Neural progenitor cell (in vitro differentiated cells): ENCODE results near the gene PKD1L1. TPM values are rescaled to one million over a fixed set of nuclear protein-coding genes. Genes with fewer than 3 reads are reported as not detected.

Experiments
- DNase-seq: peaks from one replicate; pipeline ENCODE4 v3.0.0-alpha.2; 2016; ENCODE audit warnings: low spot score
- H2AFZ ChIP-seq: fragments of 200-600 bp; sonication (generic); replicated peaks from 2 replicates; pipeline ENCODE4 v1.6.1; 2016; ENCODE audit warnings: antibody characterized with exemption
- H3F3A ChIP-seq: fragments of 200-600 bp; sonication (generic); 2 replicates; pipeline ENCODE4 v1.6.1; 2016; ENCODE audit warnings: antibody characterized with exemption, low read depth
- H3K27ac ChIP-seq: fragments of 200-600 bp; sonication (generic); 2 replicates; pipeline ENCODE4 v1.5.1; 2016; ENCODE audit warnings: mild to moderate bottlenecking
- H3K27me3 ChIP-seq: fragments of 200-600 bp; sonication (generic); 2 replicates; pipeline ENCODE4 v1.6.1; 2016; ENCODE audit warnings: mild to moderate bottlenecking, moderate library complexity
- H3K36me3 ChIP-seq: fragments of 200-600 bp; sonication (generic); 2 replicates; pipeline ENCODE4 v1.5.1; 2016
- H3K4me1 ChIP-seq: fragments of 200-600 bp; sonication (generic); 2 replicates; pipeline ENCODE4 v1.6.1; 2016; ENCODE audit warnings: mixed run types
- H3K4me2 ChIP-seq: fragments of 200-600 bp; sonication (generic); 2 replicates; pipeline ENCODE4 v1.6.1; 2016
- H3K4me3 ChIP-seq: fragments of 200-600 bp; sonication (generic); 2 replicates; pipeline ENCODE4 v1.5.1; 2016
- H3K79me2 ChIP-seq: fragments of 200-600 bp; sonication (generic); 2 replicates; pipeline ENCODE4 v1.6.1; 2016; ENCODE audit warnings: low read depth
- H3K9ac ChIP-seq: fragments of 200-600 bp; sonication (generic); 2 replicates; pipeline ENCODE4 v1.6.1; 2016
- H3K9me3 ChIP-seq: fragments of 200-600 bp; sonication (generic); 2 replicates; pipeline ENCODE4 v1.5.1; 2016; ENCODE audit warnings: low read depth
- H4K20me1 ChIP-seq: fragments of 200-600 bp; sonication (generic); 2 replicates; pipeline ENCODE4 v1.6.1; 2016; ENCODE audit warnings: low read depth
- H3K27ac Mint-ChIP-seq: 3 replicates; pipeline ENCODE4 v1.8.0; 2021; ENCODE audit warnings: mixed read lengths
- H3K27me3 Mint-ChIP-seq: 2 replicates; pipeline ENCODE4 v1.8.0; 2022; ENCODE audit warnings: low read depth, mild to moderate bottlenecking, inconsistent platforms, moderate library complexity, mixed read lengths; ENCODE audit not compliant: insufficient read depth
- H3K36me3 Mint-ChIP-seq: 3 replicates; pipeline ENCODE4 v1.8.0; 2021; ENCODE audit warnings: mixed read lengths
- H3K4me1 Mint-ChIP-seq: 3 replicates; pipeline ENCODE4 v1.8.0; 2021; ENCODE audit warnings: mixed read lengths
- H3K4me3 Mint-ChIP-seq: 3 replicates; pipeline ENCODE4 v1.8.0; 2021; ENCODE audit warnings: mild to moderate bottlenecking, moderate library complexity, mixed read lengths
- H3K9me3 Mint-ChIP-seq: 3 replicates; pipeline ENCODE4 v1.8.0; 2020; ENCODE audit warnings: mixed read lengths
- EZH2 ChIP-seq: fragments of 200-600 bp; sonication (generic); IDR thresholded peaks from 2 replicates; pipeline ENCODE4 v1.6.1; 2017; ENCODE audit warnings: antibody characterized with exemption, mild to moderate bottlenecking, moderate library complexity
- EZH2phosphoT487 ChIP-seq: fragments of 200-600 bp; sonication (generic); IDR thresholded peaks from 2 replicates; pipeline ENCODE4 v1.6.1; 2017; ENCODE audit warnings: antibody characterized with exemption
- total RNA-seq: library from RNA; depleted of rRNA; stranded (reverse); fragments of >200 nt; gene quantifications from 2 replicates; pipeline ENCODE4 v1.2.3, GENCODE V29; 2015; ENCODE audit warnings: low replicate concordance
- TF ChIP-seq, protein P1 (sequence below): fragments of 200-600 bp; sonication (generic); IDR thresholded peaks from 2 replicates; pipeline ENCODE4 v1.5.1; 2017; ENCODE audit warnings: antibody characterized with exemption, mild to moderate bottlenecking

Gene PKD1L1
- total RNA-seq, 1 donor from 2014 or later, result 0.07 TPM

DNA sequence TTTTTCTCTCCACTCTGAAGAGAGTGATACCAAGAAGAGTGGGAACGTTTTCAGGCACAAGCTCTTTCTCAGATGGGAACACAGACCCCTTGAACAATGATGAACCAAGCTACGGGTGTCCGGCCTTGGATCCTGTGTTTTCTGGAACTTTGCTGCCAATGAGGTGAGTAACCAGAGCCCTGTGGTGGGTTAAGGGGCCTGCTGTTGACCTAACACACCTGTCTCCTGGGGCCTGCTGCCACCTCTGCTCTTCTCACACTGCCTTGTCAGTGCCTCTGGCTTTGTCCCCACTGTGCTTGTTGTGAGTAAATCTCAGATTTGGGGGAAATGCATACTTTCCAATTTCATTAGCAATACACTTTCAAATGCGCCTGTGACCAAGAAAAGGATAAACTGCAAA, 1.4 kb upstream of the PKD1L1 start:
- no peak overlapping the region for H3K27ac Mint-ChIP-seq
- TF ChIP-seq EZH2 (no peak), EZH2phosphoT487 (no peak)
- TF ChIP-seq, protein P1, sequence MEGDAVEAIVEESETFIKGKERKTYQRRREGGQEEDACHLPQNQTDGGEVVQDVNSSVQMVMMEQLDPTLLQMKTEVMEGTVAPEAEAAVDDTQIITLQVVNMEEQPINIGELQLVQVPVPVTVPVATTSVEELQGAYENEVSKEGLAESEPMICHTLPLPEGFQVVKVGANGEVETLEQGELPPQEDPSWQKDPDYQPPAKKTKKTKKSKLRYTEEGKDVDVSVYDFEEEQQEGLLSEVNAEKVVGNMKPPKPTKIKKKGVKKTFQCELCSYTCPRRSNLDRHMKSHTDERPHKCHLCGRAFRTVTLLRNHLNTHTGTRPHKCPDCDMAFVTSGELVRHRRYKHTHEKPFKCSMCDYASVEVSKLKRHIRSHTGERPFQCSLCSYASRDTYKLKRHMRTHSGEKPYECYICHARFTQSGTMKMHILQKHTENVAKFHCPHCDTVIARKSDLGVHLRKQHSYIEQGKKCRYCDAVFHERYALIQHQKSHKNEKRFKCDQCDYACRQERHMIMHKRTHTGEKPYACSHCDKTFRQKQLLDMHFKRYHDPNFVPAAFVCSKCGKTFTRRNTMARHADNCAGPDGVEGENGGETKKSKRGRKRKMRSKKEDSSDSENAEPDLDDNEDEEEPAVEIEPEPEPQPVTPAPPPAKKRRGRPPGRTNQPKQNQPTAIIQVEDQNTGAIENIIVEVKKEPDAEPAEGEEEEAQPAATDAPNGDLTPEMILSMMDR, result no peak
- no peaks in the 10 kb centered on the region for H3K79me2 ChIP-seq

DNA sequence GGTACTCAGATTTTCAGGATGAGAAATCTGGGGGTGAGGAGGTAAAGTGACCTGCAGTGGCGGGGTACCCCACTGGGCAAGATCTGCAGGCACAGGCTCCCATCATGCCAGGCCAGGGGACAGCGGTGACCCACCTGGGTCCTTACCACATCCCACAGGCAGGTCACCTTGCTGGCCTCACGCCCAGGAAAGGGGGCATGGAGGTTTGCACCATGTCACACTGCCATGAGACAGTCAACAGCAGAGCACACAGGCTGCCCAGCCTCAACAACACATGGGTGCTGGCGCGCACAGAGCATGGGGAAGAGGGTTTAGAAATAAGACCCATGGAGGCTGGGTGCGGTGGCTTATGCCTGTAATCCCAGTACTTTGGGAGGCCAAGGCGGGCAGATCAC, 914 bp downstream of the PKD1L1 start:
- H3K4me3 ChIP-seq, result no peak overlapping the region
- Mint-ChIP-seq H3K9me3 (no peaks in the 10 kb centered on the region), H3K4me1 (peaks cover 8% of the 10 kb centered on the region), H3K27ac (no peak overlapping the region), H3K27me3 (peaks cover 12% of the 10 kb centered on the region), H3K36me3 (no peaks in the 10 kb centered on the region), H3K4me3 (no peak overlapping the region)
- H4K20me1 ChIP-seq, result no peaks in the 10 kb centered on the region
- no peak overlapping the region for H3K27ac ChIP-seq
- no peak overlapping the region for H3K9ac ChIP-seq
- H3K4me2 ChIP-seq, result no peak overlapping the region
- TF ChIP-seq EZH2, result no peak
- no peak for TF ChIP-seq EZH2phosphoT487
- TF ChIP-seq, protein P1, result no peak
- no peaks in the 10 kb centered on the region for H3F3A ChIP-seq
- no peak overlapping the region for H2AFZ ChIP-seq
- no peaks in the 10 kb centered on the region for H3K27me3 ChIP-seq
- no peaks in the 10 kb centered on the region for H3K79me2 ChIP-seq
- H3K4me1 ChIP-seq, result no peaks in the 10 kb centered on the region
- no peaks in the 10 kb centered on the region for H3K9me3 ChIP-seq
- no peak for DNase-seq
- H3K36me3 ChIP-seq, result no peaks in the 10 kb centered on the region

More for the DNA sequence above, 1.4 kb upstream of the PKD1L1 start:
- Histone ChIP-seq H3K36me3 (no peaks in the 10 kb centered on the region), H3K4me3 (no peak overlapping the region), H2AFZ (no peak overlapping the region), H3K9ac (no peak overlapping the region), H3K9me3 (no peaks in the 10 kb centered on the region), H3K4me1 (no peaks in the 10 kb centered on the region), H3K27ac (no peak overlapping the region), H3F3A (no peaks in the 10 kb centered on the region), H3K27me3 (no peaks in the 10 kb centered on the region), H4K20me1 (no peaks in the 10 kb centered on the region), H3K4me2 (no peak overlapping the region)
- Mint-ChIP-seq H3K4me3 (no peak overlapping the region), H3K27me3 (peaks cover 10% of the 10 kb centered on the region), H3K36me3 (peaks cover 9% of the 10 kb centered on the region), H3K4me1 (peaks cover 4% of the 10 kb centered on the region), H3K9me3 (no peaks in the 10 kb centered on the region)
- DNase-seq, result no peak

DNA sequence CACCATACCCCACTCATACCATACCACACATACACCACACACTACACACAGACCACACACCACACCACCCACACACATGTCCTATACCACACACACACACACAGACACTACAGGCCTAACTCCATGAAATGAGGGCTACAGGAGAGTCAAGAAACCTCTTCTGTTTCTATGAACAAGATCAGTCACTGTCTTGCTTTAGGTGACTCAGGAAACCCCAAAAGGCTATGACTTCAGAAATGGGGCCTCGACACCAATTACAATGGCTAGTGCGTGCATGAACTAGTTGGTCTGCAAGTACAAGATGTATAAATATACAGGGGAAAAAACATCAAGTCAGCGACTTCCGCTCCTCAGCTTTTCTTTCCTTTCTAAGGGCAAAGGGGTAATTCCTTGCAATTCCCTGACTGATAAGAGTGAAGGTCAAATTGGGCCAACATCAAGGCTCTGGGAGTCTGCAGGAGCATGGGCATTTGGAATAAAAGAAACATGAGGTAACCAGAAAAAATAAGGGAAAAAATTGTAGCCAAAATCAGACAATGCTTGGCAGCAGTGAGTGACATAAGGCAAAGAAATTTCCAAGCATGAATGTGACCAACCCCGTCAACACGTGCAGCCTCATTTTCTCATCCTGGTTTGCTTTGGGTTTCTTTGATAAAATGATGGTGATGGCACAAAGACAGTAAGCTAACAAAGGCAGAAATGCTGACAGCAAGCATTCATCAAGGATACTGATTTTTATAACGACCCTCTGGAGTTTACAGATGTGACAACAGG, 1.5 kb downstream of the PKD1L1 start:
- no peak overlapping the region for H3K4me3 Mint-ChIP-seq
- peaks cover 8% of the 10 kb centered on the region for H3K27me3 Mint-ChIP-seq
- Histone ChIP-seq H3K9me3 (no peaks in the 10 kb centered on the region), H3K4me3 (no peak overlapping the region), H3K9ac (no peak overlapping the region), H3K4me2 (no peak overlapping the region), H4K20me1 (no peaks in the 10 kb centered on the region), H3K79me2 (no peaks in the 10 kb centered on the region), H2AFZ (no peak overlapping the region), H3K27ac (no peak overlapping the region), H3K36me3 (no peaks in the 10 kb centered on the region), H3K4me1 (no peaks in the 10 kb centered on the region), H3K27me3 (no peaks in the 10 kb centered on the region), H3F3A (no peaks in the 10 kb centered on the region)
- H3K4me1 Mint-ChIP-seq, result peaks cover 10% of the 10 kb centered on the region
- peak overlapping the region; percentile 38 for H3K27ac Mint-ChIP-seq
- TF ChIP-seq EZH2phosphoT487 (no peak), EZH2 (no peak)
- TF ChIP-seq, protein P1, result no peak
- no peaks in the 10 kb centered on the region for H3K36me3 Mint-ChIP-seq
- DNase-seq, result no peak
- no peaks in the 10 kb centered on the region for H3K9me3 Mint-ChIP-seq
